ENCODE data around the gene TMEM106C.

DNA sequence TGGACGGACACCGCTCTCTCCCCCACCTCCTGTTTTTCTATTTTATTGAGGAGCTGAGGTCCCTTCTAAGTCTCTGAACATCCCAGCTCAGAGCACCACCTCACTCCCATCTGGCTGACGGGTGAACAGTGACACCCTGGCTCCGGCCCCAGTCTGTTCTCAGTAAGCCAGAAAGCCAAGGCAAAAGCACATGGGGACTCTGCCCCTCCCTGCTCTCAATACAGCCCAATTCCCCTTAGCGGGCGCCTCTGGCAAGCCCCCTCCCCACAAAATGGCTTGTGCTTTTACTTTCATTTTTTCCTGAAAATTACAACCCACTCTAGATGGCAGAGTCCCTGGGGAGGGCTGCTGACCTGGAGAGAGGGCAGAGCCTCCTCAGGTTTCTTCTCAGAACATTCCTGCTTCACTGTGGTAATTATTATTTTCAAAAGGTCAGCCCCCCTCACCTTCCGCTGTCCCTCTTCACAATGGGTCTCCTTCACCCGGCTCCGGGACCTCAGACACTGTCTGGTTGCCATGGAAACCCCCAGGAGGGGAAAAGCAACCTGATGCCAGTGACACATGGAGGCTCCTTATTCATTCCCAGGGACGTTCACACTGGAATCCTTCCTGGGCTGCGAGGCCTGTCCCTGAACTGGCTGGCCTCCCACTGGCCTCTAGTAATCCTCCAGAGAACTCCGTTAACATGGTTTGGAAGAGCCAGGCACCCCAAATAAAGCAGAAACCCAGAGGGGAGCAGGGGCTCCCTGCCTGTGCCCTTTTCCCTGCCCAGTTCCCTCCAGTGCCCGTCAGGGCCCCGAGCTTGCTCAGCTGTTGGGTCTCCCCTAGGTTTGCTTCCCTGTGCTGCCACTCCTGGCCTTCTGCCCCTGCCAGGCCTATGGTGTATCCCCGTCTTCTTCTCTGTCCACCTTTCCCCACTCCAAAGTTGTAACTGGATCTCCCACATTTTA is 25.0 kb downstream of the TMEM106C start:
- TF ChIP-seq, protein P1, sequence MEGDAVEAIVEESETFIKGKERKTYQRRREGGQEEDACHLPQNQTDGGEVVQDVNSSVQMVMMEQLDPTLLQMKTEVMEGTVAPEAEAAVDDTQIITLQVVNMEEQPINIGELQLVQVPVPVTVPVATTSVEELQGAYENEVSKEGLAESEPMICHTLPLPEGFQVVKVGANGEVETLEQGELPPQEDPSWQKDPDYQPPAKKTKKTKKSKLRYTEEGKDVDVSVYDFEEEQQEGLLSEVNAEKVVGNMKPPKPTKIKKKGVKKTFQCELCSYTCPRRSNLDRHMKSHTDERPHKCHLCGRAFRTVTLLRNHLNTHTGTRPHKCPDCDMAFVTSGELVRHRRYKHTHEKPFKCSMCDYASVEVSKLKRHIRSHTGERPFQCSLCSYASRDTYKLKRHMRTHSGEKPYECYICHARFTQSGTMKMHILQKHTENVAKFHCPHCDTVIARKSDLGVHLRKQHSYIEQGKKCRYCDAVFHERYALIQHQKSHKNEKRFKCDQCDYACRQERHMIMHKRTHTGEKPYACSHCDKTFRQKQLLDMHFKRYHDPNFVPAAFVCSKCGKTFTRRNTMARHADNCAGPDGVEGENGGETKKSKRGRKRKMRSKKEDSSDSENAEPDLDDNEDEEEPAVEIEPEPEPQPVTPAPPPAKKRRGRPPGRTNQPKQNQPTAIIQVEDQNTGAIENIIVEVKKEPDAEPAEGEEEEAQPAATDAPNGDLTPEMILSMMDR (conservative IDR thresholded peaks at IDR 0.05; ENCODE audit: low read depth, low read length): no peak
- TF ChIP-seq POLR2A (IDR thresholded peaks at IDR 0.05; ENCODE audit: low read depth, low read length) (no peak), FOS (IDR thresholded peaks at IDR 0.05; ENCODE audit: low read depth, low read length) (no peak), SMC3 (IDR thresholded peaks at IDR 0.05; ENCODE audit: low read depth, low read length) (no peak), RCOR1 (IDR thresholded peaks at IDR 0.05; ENCODE audit: insufficient replicate concordance, low read length) (no peak)
- TF ChIP-seq, protein P2, sequence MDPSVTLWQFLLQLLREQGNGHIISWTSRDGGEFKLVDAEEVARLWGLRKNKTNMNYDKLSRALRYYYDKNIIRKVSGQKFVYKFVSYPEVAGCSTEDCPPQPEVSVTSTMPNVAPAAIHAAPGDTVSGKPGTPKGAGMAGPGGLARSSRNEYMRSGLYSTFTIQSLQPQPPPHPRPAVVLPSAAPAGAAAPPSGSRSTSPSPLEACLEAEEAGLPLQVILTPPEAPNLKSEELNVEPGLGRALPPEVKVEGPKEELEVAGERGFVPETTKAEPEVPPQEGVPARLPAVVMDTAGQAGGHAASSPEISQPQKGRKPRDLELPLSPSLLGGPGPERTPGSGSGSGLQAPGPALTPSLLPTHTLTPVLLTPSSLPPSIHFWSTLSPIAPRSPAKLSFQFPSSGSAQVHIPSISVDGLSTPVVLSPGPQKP (IDR thresholded peaks at IDR 0.05; ENCODE audit: borderline replicate concordance, low read depth, low read length): no peak

Data from IMR-90 (cell line).